ENCODE results near the gene C11orf42.

C11orf42 gene

DNA sequence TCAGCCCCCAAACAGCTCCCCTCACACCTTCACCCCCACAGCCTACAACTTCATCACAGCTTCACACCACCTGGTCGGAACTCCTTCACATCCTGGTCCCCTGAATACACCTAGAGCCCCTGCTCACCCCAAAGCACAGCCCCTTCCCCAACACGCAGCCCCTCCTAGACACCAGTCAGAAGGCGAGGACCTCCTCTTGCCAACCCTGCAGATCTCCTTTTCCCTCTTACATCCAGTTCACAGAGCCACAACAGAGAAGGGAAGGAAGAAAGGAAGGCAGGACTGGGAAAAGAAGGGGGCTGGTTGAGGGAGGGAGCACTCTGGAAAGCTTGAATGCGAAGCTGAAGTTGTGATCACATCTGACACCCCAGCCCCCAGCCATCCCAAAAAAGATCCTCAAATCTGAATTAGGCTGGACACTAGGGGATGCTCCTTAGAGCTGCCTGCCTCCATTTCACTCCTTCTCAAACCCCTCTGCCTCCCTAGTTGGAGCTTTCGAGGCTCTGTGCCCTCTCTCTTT lies 54.9 kb downstream of the C11orf42 start:
- no peak for DNase-seq
